GM12878 (cell line): Measurements from ENCODE around the gene OTX2. TPM values are rescaled to one million over a fixed set of nuclear protein-coding genes. Genes with fewer than 3 reads are reported as not detected.

ENCODE experiments used
- ATAC-seq: fragments of 200-7000 bp; cut with Tn5 transposase; 3 replicates; pipeline ENCODE4 v1.9.1; 2020; ENCODE audit warnings: mild to moderate bottlenecking, moderate library complexity
- BruUV-seq: library from RNA; stranded (reverse); fragments of 400-500 nt; replicated peaks from 2 replicates; lab custom pipeline; 2021; lab: Mats Ljungman, UMichigan
- CTCF ChIA-PET: fragments of 300-600 bp; sonication (Branson Sonifier 250); formaldehyde crosslinking; extraction: SDS; loops from one replicate; lab custom pipeline; 2021; ENCODE audit warnings: inconsistent platforms; lab: Yijun Ruan, JAX
- POLR2A ChIA-PET: fragments of 350-600 bp; formaldehyde crosslinking; extraction: SDS; loops from one replicate; lab custom pipeline; 2021; ENCODE audit warnings: inconsistent platforms; lab: Charles Lee
- RAD21 ChIA-PET: fragments of 300-600 bp; sonication (Branson Sonifier 250); formaldehyde crosslinking; loops from one replicate; lab custom pipeline; 2023; ENCODE audit warnings: antibody characterized with exemption; ENCODE audit not compliant: unreplicated experiment; lab: Charles Lee
- SMC1A ChIA-PET: fragments of 300-600 bp; sonication (Branson Sonifier 250); formaldehyde crosslinking; loops from one replicate; lab custom pipeline; 2023; ENCODE audit not compliant: unreplicated experiment, uncharacterized antibody; lab: Charles Lee
- DNase-seq: peaks from one replicate; pipeline ENCODE4 v3.0.0-alpha.2; 2011; ENCODE audit warnings: low read depth, low spot score
- FAIRE-seq: peaks from 3 replicates; lab custom pipeline; 2011; peaks lifted over from hg19 to GRCh38; lab: Jason Lieb, UNC
- H2AFZ ChIP-seq: 2 replicates; pipeline ENCODE4 v1.6.0; 2011; ENCODE audit warnings: low read depth, low read length, control low read depth; ENCODE audit not compliant: control insufficient read depth
- H3K27ac ChIP-seq: 2 replicates; pipeline ENCODE4 v1.5.1; 2011; ENCODE audit warnings: control low read depth; ENCODE audit not compliant: control insufficient read depth, insufficient read depth
- H3K27me3 ChIP-seq, 2 experiments: replicated peaks in 1 of 2; 2 replicates each; pipeline versions ENCODE4 v1.6.0 to v1.6.1; 2011; ENCODE audit warnings: low read length in 1 of 2; ENCODE audit not compliant: control insufficient read depth in 2 of 2, insufficient read depth in 2 of 2
- H3K36me3 ChIP-seq, 2 experiments: 2 replicates each; pipeline ENCODE4 v1.5.1; 2011; ENCODE audit warnings: low read length in 1 of 2; ENCODE audit not compliant: control insufficient read depth in 2 of 2, insufficient read depth in 2 of 2
- H3K4me1 ChIP-seq: 2 replicates; pipeline ENCODE4 v1.6.1; 2011; ENCODE audit warnings: mild to moderate bottlenecking, low read length, moderate library complexity, mixed read lengths; ENCODE audit not compliant: control insufficient read depth, insufficient read depth
- H3K4me2 ChIP-seq: 2 replicates; pipeline ENCODE4 v1.6.0; 2011; ENCODE audit warnings: control low read depth; ENCODE audit not compliant: control insufficient read depth, insufficient read depth
- H3K4me3 ChIP-seq: fragments of 200-600 bp; sonication (generic); 2 replicates; pipeline ENCODE4 v1.5.1; 2016
- H3K79me2 ChIP-seq: 2 replicates; pipeline ENCODE4 v1.6.0; 2011; ENCODE audit warnings: low read length; ENCODE audit not compliant: control insufficient read depth, insufficient read depth
- H3K9ac ChIP-seq: 2 replicates; pipeline ENCODE4 v1.8.0; 2011; ENCODE audit warnings: low read length, control low read depth, mixed read lengths; ENCODE audit not compliant: control insufficient read depth, insufficient read depth
- H3K9me3 ChIP-seq: replicated peaks from 3 replicates; pipeline ENCODE4 v1.5.1; 2011; ENCODE audit warnings: mild to moderate bottlenecking, low read length; ENCODE audit not compliant: control insufficient read depth, insufficient read depth
- H4K20me1 ChIP-seq: 2 replicates; pipeline ENCODE4 v1.6.0; 2011; ENCODE audit not compliant: control insufficient read depth, insufficient read depth
- BACH1 ChIP-seq: fragments of 450-650 bp; IDR thresholded peaks from 2 replicates; pipeline ENCODE4 v1.6.1; 2017; ENCODE audit warnings: mild to moderate bottlenecking, borderline replicate concordance
- BHLHE40 ChIP-seq, 2 experiments: fragments of 450-650 bp in 1 of 2; IDR thresholded peaks; 2 replicates each; pipeline ENCODE4 v1.6.1; 2011 to 2017; ENCODE audit warnings: low read depth in 2 of 2, borderline replicate concordance in 1 of 2, improper control_type of control experiment in 1 of 2, low read length in 1 of 2, mild to moderate bottlenecking in 1 of 2
- BMI1 ChIP-seq: fragments of 450-650 bp; IDR thresholded peaks from 2 replicates; pipeline ENCODE4 v1.6.1; 2016; ENCODE audit warnings: mild to moderate bottlenecking, moderate library complexity, borderline replicate concordance
- CBFB ChIP-seq: IDR thresholded peaks from 2 replicates; pipeline ENCODE4 v1.6.1; 2016; ENCODE audit warnings: antibody characterized with exemption, low read depth
- DPF2 ChIP-seq: fragments of 450-650 bp; IDR thresholded peaks from 2 replicates; pipeline ENCODE4 v1.6.1; 2017; ENCODE audit warnings: mild to moderate bottlenecking
- GABPA ChIP-seq: IDR thresholded peaks from 2 replicates; pipeline ENCODE4 v1.6.1; 2014; ENCODE audit warnings: antibody characterized with exemption, low read depth, mild to moderate bottlenecking, inconsistent platforms
- MTA3 ChIP-seq: IDR thresholded peaks from 2 replicates; pipeline ENCODE4 v1.6.1; 2012; ENCODE audit warnings: low read length, inconsistent platforms, borderline replicate concordance
- NFYB ChIP-seq: IDR thresholded peaks from 2 replicates; pipeline ENCODE4 v1.6.1; 2011; ENCODE audit warnings: low read depth, mild to moderate bottlenecking, low read length, improper control_type of control experiment, moderate library complexity; ENCODE audit not compliant: insufficient read depth
- NRF1 ChIP-seq: conservative IDR thresholded peaks from 2 replicates; pipeline ENCODE4 v1.6.1; 2011; ENCODE audit warnings: mild to moderate bottlenecking, low read depth, low read length, improper control_type of control experiment
- PAX5 ChIP-seq: IDR thresholded peaks from 2 replicates; pipeline ENCODE4 v1.6.1; 2011; ENCODE audit warnings: low read depth, low read length, borderline replicate concordance
- POLR2A ChIP-seq: IDR thresholded peaks from 2 replicates; pipeline ENCODE4 v1.6.1; 2011; ENCODE audit warnings: low read depth, mild to moderate bottlenecking, low read length
- SUZ12 ChIP-seq: fragments of 200-600 bp; sonication (generic); IDR thresholded peaks from one replicate; pipeline ENCODE4 v1.6.1; 2018; ENCODE audit warnings: antibody characterized with exemption, mild to moderate bottlenecking; ENCODE audit not compliant: unreplicated experiment
- ZNF274 ChIP-seq: IDR thresholded peaks from one replicate; pipeline ENCODE4 v1.8.0; 2011; ENCODE audit not compliant: insufficient read length, insufficient read depth
- ZNF622 ChIP-seq: fragments of 450-650 bp; IDR thresholded peaks from 2 replicates; pipeline ENCODE4 v1.6.1; 2017; ENCODE audit warnings: mild to moderate bottlenecking, inconsistent platforms
- in situ Hi-C: fragments of 300-500 bp; cut with MboI; formaldehyde crosslinking; loops from 9 replicates; pipeline ENCODE4 v1.14.3; 2018; ENCODE audit warnings: mixed read lengths
- intact Hi-C: fragments of 100-400 bp; cut with micrococcal nuclease; formaldehyde crosslinking; loops from one replicate; pipeline ENCODE4 v1.14.2; 2022; ENCODE audit not compliant: unreplicated experiment
- polyA plus RNA-seq, 11 experiments: library from polyadenylated mRNA; depleted of rRNA in 4 of 11; unstranded in 6 of 11; stranded (reverse) in 5 of 11; fragments of >200 nt; fragmentation: Nextera tagmentation in 4 of 11; fragmentation: Illumina TruSeq in 1 of 11; extraction: Ambion mirVana in 4 of 11; extraction: Trizol in 1 of 11; gene quantifications; 1 replicate in 1 of 11; 2 replicates in 10 of 11; pipeline versions ENCODE4 v1.2.1 to v1.2.3, GENCODE V29; 2011 to 2016; ENCODE audit warnings: inconsistent platforms in 2 of 11, missing spikeins in 2 of 11, low read depth in 1 of 11
- total RNA-seq, 4 experiments: library from RNA; depleted of rRNA in 3 of 4; stranded (reverse); fragments of >200 nt in 3 of 4; fragmentation: Illumina TruSeq in 1 of 4; extraction: Trizol in 1 of 4; gene quantifications; 2 replicates each; pipeline versions ENCODE4 v1.2.1 to v1.2.3, GENCODE V29; 2013 to 2021
- TF ChIP-seq, protein P1 (sequence below): IDR thresholded peaks from 2 replicates; pipeline ENCODE4 v1.6.1; 2012; ENCODE audit warnings: low read depth, low read length, improper control_type of control experiment
- TF ChIP-seq, protein P2 (sequence below): fragments of 450-650 bp; IDR thresholded peaks from 2 replicates; pipeline ENCODE4 v1.6.1; 2017; ENCODE audit warnings: borderline replicate concordance
- TF ChIP-seq, protein P3 (sequence below): IDR thresholded peaks from 2 replicates; pipeline ENCODE4 v1.6.1; 2012; ENCODE audit warnings: low read depth, low read length, improper control_type of control experiment

The OTX2 gene
- total and polyA plus RNA-seq, 10 of the 15 experiments (the other 5 are each of a cell fraction or from before 2014, with no cell fraction given) = not detected

DNA sequence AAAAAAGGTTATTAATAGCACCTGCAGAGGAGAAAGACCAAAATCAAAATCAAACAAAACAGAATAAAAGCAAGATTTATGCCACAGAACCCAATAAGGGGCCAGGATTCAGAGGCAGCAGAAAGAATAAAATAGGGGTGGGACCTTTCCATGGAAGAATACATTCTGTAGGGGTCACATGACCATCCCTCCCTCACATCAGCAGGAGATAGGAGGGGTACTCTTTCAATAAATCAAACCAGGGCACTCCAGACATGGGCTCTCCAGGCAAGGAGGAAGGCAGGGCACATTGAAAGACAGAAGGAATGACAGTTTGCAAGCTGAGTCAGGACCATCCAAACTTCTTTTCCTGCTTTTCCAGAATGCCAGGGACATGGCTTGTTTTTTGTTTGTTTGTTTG lies 39.8 kb downstream of the OTX2 start:
- DNase-seq = no peak
- no peaks in the 10 kb centered on the region for H3K4me1 ChIP-seq
- RAD21 ChIA-PET = no interaction called here
- H4K20me1 ChIP-seq = no peaks in the 10 kb centered on the region; the same call in 1 of the 2 replicates
- ATAC-seq = no peak
- no peaks in the 10 kb centered on the region for H3K79me2 ChIP-seq
- no peaks in the 10 kb centered on the region for H3K36me3 ChIP-seq
- FAIRE-seq = no peak
- H3K9me3 ChIP-seq = no peaks in the 10 kb centered on the region
- in situ Hi-C loops = no loop called here
- H2AFZ ChIP-seq = no peak overlapping the region
- no peak overlapping the region for H3K4me2 ChIP-seq
- intact Hi-C loops = no loop called here
- H3K4me3 ChIP-seq = no peak overlapping the region
- SMC1A ChIA-PET = no interaction called here
- no peak for TF ChIP-seq DPF2
- no peak for TF ChIP-seq CBFB
- no peak for TF ChIP-seq GABPA
- no peak for TF ChIP-seq NRF1
- no peak for TF ChIP-seq NFYB
- TF ChIP-seq MTA3 = no peak
- TF ChIP-seq BMI1 = no peak
- no peak for TF ChIP-seq POLR2A
- TF ChIP-seq, protein P1, sequence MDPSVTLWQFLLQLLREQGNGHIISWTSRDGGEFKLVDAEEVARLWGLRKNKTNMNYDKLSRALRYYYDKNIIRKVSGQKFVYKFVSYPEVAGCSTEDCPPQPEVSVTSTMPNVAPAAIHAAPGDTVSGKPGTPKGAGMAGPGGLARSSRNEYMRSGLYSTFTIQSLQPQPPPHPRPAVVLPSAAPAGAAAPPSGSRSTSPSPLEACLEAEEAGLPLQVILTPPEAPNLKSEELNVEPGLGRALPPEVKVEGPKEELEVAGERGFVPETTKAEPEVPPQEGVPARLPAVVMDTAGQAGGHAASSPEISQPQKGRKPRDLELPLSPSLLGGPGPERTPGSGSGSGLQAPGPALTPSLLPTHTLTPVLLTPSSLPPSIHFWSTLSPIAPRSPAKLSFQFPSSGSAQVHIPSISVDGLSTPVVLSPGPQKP = no peak
- TF ChIP-seq ZNF274 = no peak
- no peak for TF ChIP-seq BACH1
- TF ChIP-seq, protein P2, sequence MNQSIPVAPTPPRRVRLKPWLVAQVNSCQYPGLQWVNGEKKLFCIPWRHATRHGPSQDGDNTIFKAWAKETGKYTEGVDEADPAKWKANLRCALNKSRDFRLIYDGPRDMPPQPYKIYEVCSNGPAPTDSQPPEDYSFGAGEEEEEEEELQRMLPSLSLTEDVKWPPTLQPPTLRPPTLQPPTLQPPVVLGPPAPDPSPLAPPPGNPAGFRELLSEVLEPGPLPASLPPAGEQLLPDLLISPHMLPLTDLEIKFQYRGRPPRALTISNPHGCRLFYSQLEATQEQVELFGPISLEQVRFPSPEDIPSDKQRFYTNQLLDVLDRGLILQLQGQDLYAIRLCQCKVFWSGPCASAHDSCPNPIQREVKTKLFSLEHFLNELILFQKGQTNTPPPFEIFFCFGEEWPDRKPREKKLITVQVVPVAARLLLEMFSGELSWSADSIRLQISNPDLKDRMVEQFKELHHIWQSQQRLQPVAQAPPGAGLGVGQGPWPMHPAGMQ = no peak
- no peak for TF ChIP-seq BHLHE40 (IDR thresholded peaks at IDR 0.05; ENCODE audit: borderline replicate concordance in 1 of 2, low read depth in 2 of 2, low read length in 1 of 2)
- TF ChIP-seq, protein P3, sequence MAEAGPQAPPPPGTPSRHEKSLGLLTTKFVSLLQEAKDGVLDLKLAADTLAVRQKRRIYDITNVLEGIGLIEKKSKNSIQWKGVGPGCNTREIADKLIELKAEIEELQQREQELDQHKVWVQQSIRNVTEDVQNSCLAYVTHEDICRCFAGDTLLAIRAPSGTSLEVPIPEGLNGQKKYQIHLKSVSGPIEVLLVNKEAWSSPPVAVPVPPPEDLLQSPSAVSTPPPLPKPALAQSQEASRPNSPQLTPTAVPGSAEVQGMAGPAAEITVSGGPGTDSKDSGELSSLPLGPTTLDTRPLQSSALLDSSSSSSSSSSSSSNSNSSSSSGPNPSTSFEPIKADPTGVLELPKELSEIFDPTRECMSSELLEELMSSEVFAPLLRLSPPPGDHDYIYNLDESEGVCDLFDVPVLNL = no peak
- no peak for TF ChIP-seq SUZ12
- TF ChIP-seq PAX5 = no peak
- no peak for TF ChIP-seq ZNF622
- CTCF ChIA-PET = no interaction called here
- H3K9ac ChIP-seq = no peak overlapping the region
- POLR2A ChIA-PET = no interaction called here
- H3K27ac ChIP-seq = no peak overlapping the region
- BruUV-seq = no TSS peak
- no peaks in the 10 kb centered on the region for H3K27me3 ChIP-seq
